H1 (cell line): Measurements from ENCODE around the gene GATD1. TPM values are rescaled to one million over a fixed set of nuclear protein-coding genes. Genes with fewer than 3 reads are reported as not detected.

Experiments used
- CTCF ChIA-PET: fragments of 300-600 bp; sonication (Branson Sonifier 250); formaldehyde crosslinking; loops from one replicate; lab custom pipeline; 2021; ENCODE audit not compliant: partially characterized antibody; lab: Charles Lee
- POLR2A ChIA-PET: fragments of 300-600 bp; sonication (Branson Sonifier 250); formaldehyde crosslinking; loops from one replicate; lab custom pipeline; 2021; ENCODE audit warnings: inconsistent platforms; ENCODE audit not compliant: partially characterized antibody; lab: Charles Lee
- DNase-seq, 2 experiments: peaks; one replicate each; pipeline versions ENCODE4 v3.0.0 to v3.0.0-alpha.2; 2010 to 2022; ENCODE audit warnings: low spot score in 2 of 2, low read depth in 1 of 2, mixed read lengths in 1 of 2
- FAIRE-seq: peaks from 2 replicates; lab custom pipeline; 2011; peaks lifted over from hg19 to GRCh38; lab: Jason Lieb, UNC
- H2AFZ ChIP-seq: 2 replicates; pipeline ENCODE4 v1.8.1; 2012; ENCODE audit warnings: low read length, inconsistent platforms
- H2AK5ac ChIP-seq: 2 replicates; pipeline ENCODE4 v1.6.1; 2013; ENCODE audit warnings: low read depth, low read length
- H2BK120ac ChIP-seq: replicated peaks from 2 replicates; pipeline ENCODE3; 2013; ENCODE audit warnings: low read depth, low read length, inconsistent platforms
- H2BK12ac ChIP-seq: 2 replicates; pipeline ENCODE4 v1.6.1; 2013; ENCODE audit warnings: low read depth, low read length
- H2BK15ac ChIP-seq: 2 replicates; pipeline ENCODE4 v1.6.1; 2013; ENCODE audit warnings: low read length
- H2BK20ac ChIP-seq: 2 replicates; pipeline ENCODE4 v1.6.1; 2013; ENCODE audit warnings: low read length
- H2BK5ac ChIP-seq: 2 replicates; pipeline ENCODE4 v1.6.1; 2013; ENCODE audit warnings: low read depth, low read length
- H3K14ac ChIP-seq: 2 replicates; pipeline ENCODE4 v1.6.1; 2013; ENCODE audit warnings: inconsistent platforms; ENCODE audit not compliant: insufficient read length
- H3K18ac ChIP-seq: 2 replicates; pipeline ENCODE4 v1.6.1; 2013; ENCODE audit warnings: low read length; ENCODE audit errors: extremely low read depth
- H3K23ac ChIP-seq: 2 replicates; pipeline ENCODE4 v1.6.1; 2013; ENCODE audit warnings: inconsistent platforms; ENCODE audit not compliant: insufficient read length
- H3K23me2 ChIP-seq: 2 replicates; pipeline ENCODE4 v1.6.1; 2013; ENCODE audit warnings: low read depth, low read length
- H3K27ac ChIP-seq: 2 replicates; pipeline ENCODE4 v1.6.1; 2011; ENCODE audit warnings: low read depth, low read length, inconsistent platforms
- H3K27me3 ChIP-seq, 4 experiments: replicated peaks in 1 of 4; 1 replicate in 1 of 4; 2 replicates in 3 of 4; pipeline versions ENCODE4 v1.6.1 to v1.8.1; 2011 to 2013; ENCODE audit warnings: low read length in 3 of 4, mild to moderate bottlenecking in 3 of 4, inconsistent platforms in 2 of 4, mixed read lengths in 2 of 4, moderate library complexity in 1 of 4; ENCODE audit not compliant: control insufficient read depth in 3 of 4, insufficient read depth in 3 of 4; ENCODE audit errors: extremely low read depth in 1 of 4
- H3K36me3 ChIP-seq, 4 experiments: 2 replicates each; pipeline versions ENCODE4 v1.6.1 to v1.8.1; 2011 to 2013; ENCODE audit warnings: mild to moderate bottlenecking in 4 of 4, low read length in 3 of 4, moderate library complexity in 2 of 4, control low read depth in 1 of 4, inconsistent platforms in 1 of 4; ENCODE audit not compliant: insufficient read depth in 4 of 4, control insufficient read depth in 2 of 4
- H3K4ac ChIP-seq: replicated peaks from 2 replicates; pipeline ENCODE3; 2013; ENCODE audit warnings: low read length, low read depth, mixed read lengths, inconsistent platforms; ENCODE audit not compliant: insufficient read length
- H3K4me1 ChIP-seq, 4 experiments: replicated peaks in 1 of 4; 1 replicate in 1 of 4; 2 replicates in 3 of 4; pipeline versions ENCODE4 v1.6.1 to v1.8.1; 2011 to 2013; ENCODE audit warnings: low read length in 3 of 4, inconsistent platforms in 2 of 4, mixed read lengths in 1 of 4; ENCODE audit not compliant: insufficient read depth in 4 of 4, control insufficient read depth in 3 of 4
- H3K4me2 ChIP-seq, 2 experiments: 2 replicates each; pipeline versions ENCODE4 v1.6.1 to v1.8.1; 2011 to 2013; ENCODE audit warnings: low read depth in 2 of 2, low read length in 2 of 2, control low read depth in 1 of 2, inconsistent platforms in 1 of 2, mild to moderate bottlenecking in 1 of 2; ENCODE audit not compliant: insufficient read depth in 1 of 2
- H3K4me3 ChIP-seq, 4 experiments: fragments of 200-600, 300-600 bp in 1 of 4; sonication (generic), shearing (Covaris generic), sonication (Bioruptor Twin) in 1 of 4; 2 replicates each; pipeline versions ENCODE4 v1.5.1 to v1.8.1; 2011 to 2016; ENCODE audit warnings: low read length in 4 of 4, low read depth in 3 of 4, control low read depth in 2 of 4, inconsistent platforms in 2 of 4, mild to moderate bottlenecking in 2 of 4, mixed read lengths in 1 of 4, moderate library complexity in 1 of 4; ENCODE audit not compliant: insufficient read depth in 2 of 4; ENCODE audit errors: extremely low read depth in 1 of 4
- H3K56ac ChIP-seq: replicated peaks from 2 replicates; pipeline ENCODE3; 2013; ENCODE audit warnings: low read depth, mild to moderate bottlenecking, mixed read lengths, low read length, inconsistent platforms; ENCODE audit not compliant: insufficient read length
- H3K79me1 ChIP-seq: 2 replicates; pipeline ENCODE4 v1.6.1; 2013; ENCODE audit warnings: low read depth, low read length, control low read depth
- H3K79me2 ChIP-seq, 2 experiments: 2 replicates each; pipeline versions ENCODE4 v1.6.1 to v1.8.1; 2012 to 2013; ENCODE audit warnings: low read length in 2 of 2, mild to moderate bottlenecking in 2 of 2, inconsistent platforms in 1 of 2; ENCODE audit not compliant: insufficient read depth in 2 of 2, control insufficient read depth in 1 of 2
- H3K9ac ChIP-seq, 4 experiments: replicated peaks in 1 of 4; 1 replicate in 1 of 4; 2 replicates in 3 of 4; pipeline versions ENCODE4 v1.6.1 to v1.8.1; 2011 to 2013; ENCODE audit warnings: low read depth in 3 of 4, low read length in 3 of 4, control low read depth in 2 of 4, mild to moderate bottlenecking in 2 of 4, moderate library complexity in 2 of 4, inconsistent platforms in 1 of 4; ENCODE audit errors: extremely low read depth in 1 of 4
- H3K9me3 ChIP-seq, 2 experiments: 2 replicates each; pipeline versions ENCODE4 v1.6.1 to v1.8.1; 2012 to 2013; ENCODE audit warnings: mild to moderate bottlenecking in 2 of 2, moderate library complexity in 2 of 2, control low read depth in 1 of 2, inconsistent platforms in 1 of 2, low read depth in 1 of 2, low read length in 1 of 2, mixed read lengths in 1 of 2; ENCODE audit not compliant: insufficient read depth in 2 of 2
- H4K20me1 ChIP-seq, 2 experiments: replicated peaks in 1 of 2; 2 replicates each; pipeline versions ENCODE3 to v1.8.1; 2011 to 2013; ENCODE audit warnings: inconsistent platforms in 2 of 2, low read length in 2 of 2, mild to moderate bottlenecking in 1 of 2; ENCODE audit not compliant: insufficient read depth in 2 of 2, control insufficient read depth in 1 of 2
- H4K5ac ChIP-seq: 2 replicates; pipeline ENCODE4 v1.6.1; 2013; ENCODE audit warnings: low read length, low read depth, mixed read lengths, inconsistent platforms; ENCODE audit not compliant: insufficient read length
- H4K8ac ChIP-seq: 2 replicates; pipeline ENCODE4 v1.8.0; 2013; ENCODE audit warnings: mild to moderate bottlenecking, moderate library complexity, low read length, inconsistent platforms; ENCODE audit not compliant: insufficient read depth; ENCODE audit errors: extremely low read depth
- H4K91ac ChIP-seq: replicated peaks from 2 replicates; pipeline ENCODE3; 2013; ENCODE audit warnings: low read length, mixed read lengths, inconsistent platforms; ENCODE audit not compliant: insufficient read length
- BACH1 ChIP-seq: IDR thresholded peaks from 2 replicates; pipeline ENCODE4 v1.6.1; 2012; ENCODE audit warnings: low read length, improper control_type of control experiment
- CTBP2 ChIP-seq: IDR thresholded peaks from 2 replicates; pipeline ENCODE4 v1.7.0; 2011; ENCODE audit warnings: borderline replicate concordance, mild to moderate bottlenecking, moderate library complexity, mixed read lengths, low read length; ENCODE audit not compliant: insufficient read depth, insufficient read length
- GTF2F1 ChIP-seq: IDR thresholded peaks from 2 replicates; pipeline ENCODE4 v1.6.1; 2012; ENCODE audit warnings: low read depth, low read length, improper control_type of control experiment, borderline replicate concordance
- JUN ChIP-seq: IDR thresholded peaks from 2 replicates; pipeline ENCODE4 v1.6.1; 2011; ENCODE audit warnings: low read depth, mild to moderate bottlenecking, improper control_type of control experiment, low read length
- PHF8 ChIP-seq: fragments of 200-600 bp; sonication (generic); conservative IDR thresholded peaks from 2 replicates; pipeline ENCODE4 v1.7.1; 2012; ENCODE audit warnings: low read depth, mild to moderate bottlenecking, inconsistent platforms, low read length, moderate library complexity
- RAD21 ChIP-seq, 2 experiments: IDR thresholded peaks in 1 of 2; conservative IDR thresholded peaks in 1 of 2; 2 replicates each; pipeline ENCODE4 v1.6.1; 2011; ENCODE audit warnings: low read depth in 2 of 2, low read length in 2 of 2, improper control_type of control experiment in 1 of 2, inconsistent platforms in 1 of 2, mild to moderate bottlenecking in 1 of 2, moderate library complexity in 1 of 2
- WGBS, 2 experiments: shearing (Covaris generic) in 1 of 2; methylation state at CpG; one replicate each; pipeline versions ENCODE4 v1.1.6 to v1.1.7; 2013 to 2015; ENCODE audit warnings: low lambda C conversion rate in 2 of 2, mixed read lengths in 2 of 2, inconsistent platforms in 1 of 2, low coverage in 1 of 2, missing lambda C conversion rate in 1 of 2; ENCODE audit not compliant: insufficient replicate concordance in 2 of 2, insufficient coverage in 1 of 2, insufficient read length in 1 of 2; ENCODE audit errors: extremely low coverage in 1 of 2, missing lambda C conversion rate in 1 of 2; 5-methylcytosine and 5-hydroxymethylcytosine counted together
- polyA plus RNA-seq, 7 experiments: library from polyadenylated mRNA; depleted of rRNA in 3 of 7; stranded (reverse) in 5 of 7; unstranded in 2 of 7; fragments of >200 nt in 5 of 7; fragments of 200-250 nt in 2 of 7; gene quantifications; 1 replicate in 5 of 7; 2 replicates in 1 of 7; 4 replicates in 1 of 7; pipeline versions ENCODE4 v1.2.1 to v1.2.3, GENCODE V29; 2011 to 2013; ENCODE audit warnings: missing spikeins in 2 of 7, mixed read lengths in 2 of 7
- total RNA-seq: library from RNA; stranded (reverse); fragmentation: NEBNext Ultra II Directional; extraction: Animal tissue kit (Norgen Biotek cat#: 25700); gene quantifications from 2 replicates; pipeline ENCODE4 v1.2.1, GENCODE V29; 2021
- TF ChIP-seq, protein P1 (sequence below): IDR thresholded peaks from 2 replicates; pipeline ENCODE4 v1.6.1; 2011; ENCODE audit warnings: low read length, improper control_type of control experiment

GATD1 gene
- total and polyA plus RNA-seq, 2 of the 8 experiments (the other 6 are each of a cell fraction or from before 2014, with no cell fraction given), result 47.5 to 54.8 TPM

GRCh38 chr11:745428-745827 lies 31.9 kb downstream of the GATD1 start:
- Histone ChIP-seq H3K56ac (no peak overlapping the region), H4K20me1 (peaks cover 7 to 15% of the 10 kb centered on the region in 2 experiments), H2AFZ (no peak overlapping the region), H3K27ac (no peak overlapping the region), H3K18ac (peak overlapping the region; percentile 96; the same call in 1 of the 2 replicates), H3K4me2 (no peak overlapping the region; a peak in 1 of 4 replicates), H3K4me1 (peaks cover 0 to 15% (median 4%) of the 10 kb centered on the region in 4 experiments; a peak in 5 of 7 replicates), H2BK20ac (0 out of 2 replicates have a peak overlapping the region, but pooled peaks have one; percentile 32), H2BK12ac (no peak overlapping the region), H2BK5ac (no peak overlapping the region), H3K23ac (no peak overlapping the region), H3K4ac (no peak overlapping the region), H3K79me2 (peaks cover 24 to 31% of the 10 kb centered on the region in 2 experiments), H3K79me1 (peaks cover 8% of the 10 kb centered on the region), H4K91ac (no peak overlapping the region), H3K27me3 (no peaks in the 10 kb centered on the region), H3K14ac (no peak overlapping the region), H3K9ac (no peak overlapping the region), H4K5ac (no peak overlapping the region), H3K4me3 (no peak overlapping the region), H3K9me3 (no peaks in the 10 kb centered on the region), H2BK120ac (no peak overlapping the region), H4K8ac (no peak overlapping the region), H2BK15ac (no peak overlapping the region), H2AK5ac (no peak overlapping the region), H3K36me3 (no peaks in the 10 kb centered on the region), H3K23me2 (peaks cover 5% of the 10 kb centered on the region; the same call in 1 of the 2 replicates)
- ChIA-PET CTCF (interaction anchor here (0.6 to 26.9 kb wide), 4 partner anchors 14 to 92 kb away, joined by 3 to 395 read pairs (median 54); no protein-coding TSS in a partner anchor), POLR2A (interaction anchor here (1.2 to 32.3 kb wide), 6 partner anchors 8 to 49 kb away, joined by 3 to 636 read pairs (median 15); partner anchors contain the start of gene GATD1)
- no peak for TF ChIP-seq PHF8
- no peak for TF ChIP-seq RAD21 (IDR thresholded peaks at IDR 0.05 in 1 of 2, conservative IDR thresholded peaks at IDR 0.05 in 1 of 2; ENCODE audit: low read depth in 2 of 2, low read length in 2 of 2)
- TF ChIP-seq GTF2F1, result no peak
- TF ChIP-seq, protein P1, sequence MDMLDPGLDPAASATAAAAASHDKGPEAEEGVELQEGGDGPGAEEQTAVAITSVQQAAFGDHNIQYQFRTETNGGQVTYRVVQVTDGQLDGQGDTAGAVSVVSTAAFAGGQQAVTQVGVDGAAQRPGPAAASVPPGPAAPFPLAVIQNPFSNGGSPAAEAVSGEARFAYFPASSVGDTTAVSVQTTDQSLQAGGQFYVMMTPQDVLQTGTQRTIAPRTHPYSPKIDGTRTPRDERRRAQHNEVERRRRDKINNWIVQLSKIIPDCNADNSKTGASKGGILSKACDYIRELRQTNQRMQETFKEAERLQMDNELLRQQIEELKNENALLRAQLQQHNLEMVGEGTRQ, result no peak
- TF ChIP-seq JUN, result no peak
- TF ChIP-seq BACH1, result no peak
- no peak for TF ChIP-seq CTBP2
- DNase-seq (no peak), FAIRE-seq (no peak)
- 88% methylated on average over 1 of the region's 1 CpG; no CpG with 5 or more reads in 1 of the 2 experiments for WGBS, 2 experiments
